Thoracic aorta (tissue), 2 donors: ENCODE results near the gene NLRC5. TPM values are rescaled to one million over a fixed set of nuclear protein-coding genes. Genes with fewer than 3 reads are reported as not detected.

Experiments
- ATAC-seq: fragments of 150-250 bp; one replicate; pipeline ENCODE4 v1.8.0; 2017; ENCODE audit warnings: low read depth; ENCODE audit not compliant: insufficient number of reproducible peaks, low FRiP score
- DNase-seq: peaks from one replicate; pipeline ENCODE4 v3.0.0-alpha.2; 2020; ENCODE audit warnings: low spot score
- H3K27ac ChIP-seq, 2 donors: fragments of 200-600 bp; sonication (generic); 1 replicate in 1 of 2; 2 replicates in 1 of 2; pipeline ENCODE4 v1.5.1; 2016; ENCODE audit warnings: mild to moderate bottlenecking in 2 of 2, moderate library complexity in 2 of 2
- H3K27me3 ChIP-seq: fragments of 200-600 bp; sonication (generic); replicated peaks from 2 replicates; pipeline ENCODE4 v1.6.0; 2016; ENCODE audit warnings: mild to moderate bottlenecking; ENCODE audit not compliant: insufficient read depth
- H3K36me3 ChIP-seq: fragments of 200-600 bp; sonication (generic); one replicate; pipeline ENCODE4 v1.5.1; 2016
- H3K4me1 ChIP-seq, 2 donors: fragments of 200-600 bp; sonication (generic); 1 replicate in 1 of 2; 2 replicates in 1 of 2; pipeline versions ENCODE4 v1.5.1 to v1.6.0; 2016; ENCODE audit warnings: low read depth in 2 of 2, mild to moderate bottlenecking in 1 of 2; ENCODE audit not compliant: control insufficient read depth in 1 of 2
- H3K4me3 ChIP-seq: fragments of 200-600 bp; sonication (generic); 2 replicates; pipeline ENCODE4 v1.5.1; 2016; ENCODE audit warnings: mild to moderate bottlenecking
- H3K9me3 ChIP-seq: fragments of 200-600 bp; sonication (generic); 2 replicates; pipeline ENCODE4 v1.5.1; 2016
- CTCF ChIP-seq: fragments of 200-600 bp; sonication (generic); IDR thresholded peaks from one replicate; pipeline ENCODE4 v1.5.1; 2019; ENCODE audit warnings: antibody characterized with exemption
- total RNA-seq, 2 donors: library from RNA; depleted of rRNA; stranded (reverse); fragments of >200 nt; gene quantifications; one replicate each; pipeline versions ENCODE4 v1.1.0 to v1.2.3, GENCODE V29; 2016

Gene NLRC5
- total RNA-seq, 2 donors from 2014 or later = 51.0 to 54.4 TPM

GRCh38 chr16:57008440-57008839 lies 19.1 kb downstream of the NLRC5 start:
- Histone ChIP-seq H3K4me1 (no peaks in the 10 kb centered on the region), H3K9me3 (no peaks in the 10 kb centered on the region), H3K27me3 (no peaks in the 10 kb centered on the region), H3K27ac (no peak overlapping the region), H3K36me3 (no peaks in the 10 kb centered on the region), H3K4me3 (no peak overlapping the region)
- no peak for TF ChIP-seq CTCF
- ATAC-seq (no peak), DNase-seq (no peak)

GRCh38 chr16:57009643-57010170 lies 20.4 kb downstream of the NLRC5 start:
- no peak for ATAC-seq
- no peaks in the 10 kb centered on the region for H3K27me3 ChIP-seq
- H3K9me3 ChIP-seq = no peaks in the 10 kb centered on the region
- no peaks in the 10 kb centered on the region for H3K36me3 ChIP-seq
- no peaks in the 10 kb centered on the region for H3K4me1 ChIP-seq
- H3K27ac ChIP-seq = no peak overlapping the region
- H3K4me3 ChIP-seq = no peak overlapping the region
- no peak for TF ChIP-seq CTCF
- no peak for DNase-seq

DNA sequence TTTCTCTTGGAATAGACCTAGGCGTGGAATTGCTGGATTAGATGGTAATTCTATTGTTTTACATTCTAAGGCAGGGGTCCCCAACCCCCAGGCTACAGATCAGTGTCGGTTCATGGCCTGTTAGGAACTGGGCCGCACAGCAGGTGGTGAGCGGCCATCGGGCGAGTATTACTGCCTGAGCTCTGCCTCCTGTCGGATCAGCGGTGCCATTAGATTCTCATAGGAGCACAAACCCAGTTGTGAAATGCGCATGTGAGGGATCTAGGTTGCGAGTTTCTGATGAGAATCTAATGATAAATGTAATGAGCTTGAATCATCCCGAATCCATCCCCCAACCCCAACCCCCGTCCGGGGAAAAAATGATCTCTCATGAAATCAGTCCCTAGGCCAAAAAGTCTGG lies 23.0 kb downstream of the NLRC5 start:
- no peak overlapping the region for H3K27ac ChIP-seq
- no peak overlapping the region for H3K4me3 ChIP-seq
- DNase-seq (no peak), ATAC-seq (no peak)
- no peaks in the 10 kb centered on the region for H3K9me3 ChIP-seq
- no peaks in the 10 kb centered on the region for H3K27me3 ChIP-seq
- no peaks in the 10 kb centered on the region for H3K4me1 ChIP-seq
- TF ChIP-seq CTCF = no peak
- H3K36me3 ChIP-seq = no peaks in the 10 kb centered on the region

- DNase-seq = no peak
- no peak overlapping the region for H3K4me3 ChIP-seq
- no peaks in the 10 kb centered on the region for H3K36me3 ChIP-seq
- H3K27ac ChIP-seq = no peak overlapping the region
- ATAC-seq = no peak
- H3K27me3 ChIP-seq = no peaks in the 10 kb centered on the region
- no peaks in the 10 kb centered on the region for H3K9me3 ChIP-seq
- H3K4me1 ChIP-seq = no peaks in the 10 kb centered on the region
- TF ChIP-seq CTCF = no peak
Measured at GRCh38 chr16:57013229-57013628, 23.9 kb downstream of the NLRC5 start.

- Histone ChIP-seq H3K27ac (no peak overlapping the region), H3K9me3 (no peaks in the 10 kb centered on the region), H3K27me3 (no peaks in the 10 kb centered on the region), H3K4me3 (no peak overlapping the region), H3K36me3 (no peaks in the 10 kb centered on the region), H3K4me1 (no peaks in the 10 kb centered on the region)
- DNase-seq = no peak
- no peak for TF ChIP-seq CTCF
- ATAC-seq = no peak
Measured at GRCh38 chr16:57013902-57014301, 24.5 kb downstream of the NLRC5 start.
